ENCODE measurements around the gene SERF1B. TPM values are rescaled to one million over a fixed set of nuclear protein-coding genes. Genes with fewer than 3 reads are reported as not detected.
"Not testable (repeated sequence)": the region's sequence is repeated elsewhere in the genome, so short reads cannot be mapped to it uniquely, and the experiment has no call there.

Gene SERF1B
- 10 to 100 TPM; 13.2 to 13.7 TPM for total RNA-seq

GRCh38 chr5:70025106-70025844 is at the start of gene SERF1B:
TSS of gene SERF1B (plus strand) at chr5:70025251. CDS start at chr5:70025452, 201 bp downstream.
- H3K4me1 Mint-ChIP-seq; POLR2A ChIA-PET; H3K27me3 Mint-ChIP-seq; H3K9me3 Mint-ChIP-seq; H3K4me3 Mint-ChIP-seq; CTCF ChIA-PET; H3K36me3 Mint-ChIP-seq (ENCODE audit: low read depth); H3K27ac Mint-ChIP-seq; DNase-seq: not testable (repeated sequence)

GRCh38 chr5:69991713-69992112 is 33.3 kb upstream of the SERF1B start:
- POLR2A ChIA-PET; H3K4me1 Mint-ChIP-seq; H3K27ac Mint-ChIP-seq; CTCF ChIA-PET; H3K36me3 Mint-ChIP-seq (ENCODE audit: low read depth); DNase-seq; H3K9me3 Mint-ChIP-seq; H3K27me3 Mint-ChIP-seq; H3K4me3 Mint-ChIP-seq: not testable (repeated sequence)

GRCh38 chr5:69995535-69995934 is 29.5 kb upstream of the SERF1B start:
- H3K9me3 Mint-ChIP-seq; DNase-seq; H3K27me3 Mint-ChIP-seq; H3K4me3 Mint-ChIP-seq; CTCF ChIA-PET; H3K4me1 Mint-ChIP-seq; H3K27ac Mint-ChIP-seq; POLR2A ChIA-PET; H3K36me3 Mint-ChIP-seq (ENCODE audit: low read depth): not testable (repeated sequence)

- DNase-seq; POLR2A ChIA-PET; H3K4me1 Mint-ChIP-seq; H3K27ac Mint-ChIP-seq; H3K9me3 Mint-ChIP-seq; CTCF ChIA-PET; H3K36me3 Mint-ChIP-seq (ENCODE audit: low read depth); H3K27me3 Mint-ChIP-seq; H3K4me3 Mint-ChIP-seq: not testable (repeated sequence)
Observed at GRCh38 chr5:70020660-70021059, 4.4 kb upstream of the SERF1B start.

GRCh38 chr5:70025845-70026145 is 744 bp downstream of the SERF1B start:
- DNase-seq; POLR2A ChIA-PET; H3K27me3 Mint-ChIP-seq; H3K4me3 Mint-ChIP-seq; H3K36me3 Mint-ChIP-seq (ENCODE audit: low read depth); H3K4me1 Mint-ChIP-seq; H3K9me3 Mint-ChIP-seq; H3K27ac Mint-ChIP-seq; CTCF ChIA-PET: not testable (repeated sequence)

- H3K4me1 Mint-ChIP-seq; H3K36me3 Mint-ChIP-seq (ENCODE audit: low read depth); H3K27me3 Mint-ChIP-seq; H3K9me3 Mint-ChIP-seq; H3K27ac Mint-ChIP-seq; H3K4me3 Mint-ChIP-seq; DNase-seq; POLR2A ChIA-PET; CTCF ChIA-PET: not testable (repeated sequence)
Observed at GRCh38 chr5:70031204-70031603, 6.2 kb downstream of the SERF1B start.

GRCh38 chr5:70041411-70041810 is 16.4 kb downstream of the SERF1B start:
- H3K4me1 Mint-ChIP-seq; H3K27me3 Mint-ChIP-seq; H3K36me3 Mint-ChIP-seq (ENCODE audit: low read depth); DNase-seq; H3K27ac Mint-ChIP-seq; H3K4me3 Mint-ChIP-seq; POLR2A ChIA-PET; H3K9me3 Mint-ChIP-seq; CTCF ChIA-PET: not testable (repeated sequence)

- H3K36me3 Mint-ChIP-seq (ENCODE audit: low read depth); CTCF ChIA-PET; H3K27me3 Mint-ChIP-seq; H3K4me3 Mint-ChIP-seq; POLR2A ChIA-PET; H3K9me3 Mint-ChIP-seq; H3K27ac Mint-ChIP-seq; DNase-seq; H3K4me1 Mint-ChIP-seq: not testable (repeated sequence)
Observed at GRCh38 chr5:70049790-70050142, 24.7 kb downstream of the SERF1B start.

GRCh38 chr5:70056289-70056942 is 31.4 kb downstream of the SERF1B start:
- H3K9me3 Mint-ChIP-seq; H3K4me1 Mint-ChIP-seq; CTCF ChIA-PET; H3K4me3 Mint-ChIP-seq; POLR2A ChIA-PET; H3K36me3 Mint-ChIP-seq (ENCODE audit: low read depth); H3K27ac Mint-ChIP-seq; DNase-seq; H3K27me3 Mint-ChIP-seq: not testable (repeated sequence)

- CTCF ChIA-PET; H3K9me3 Mint-ChIP-seq; DNase-seq; H3K4me1 Mint-ChIP-seq; H3K4me3 Mint-ChIP-seq; H3K27me3 Mint-ChIP-seq; H3K27ac Mint-ChIP-seq; POLR2A ChIA-PET; H3K36me3 Mint-ChIP-seq (ENCODE audit: low read depth): not testable (repeated sequence)
Observed at GRCh38 chr5:70057140-70057539, 32.1 kb downstream of the SERF1B start.

- H3K36me3 Mint-ChIP-seq (ENCODE audit: low read depth); POLR2A ChIA-PET; H3K27me3 Mint-ChIP-seq; H3K4me1 Mint-ChIP-seq; H3K9me3 Mint-ChIP-seq; DNase-seq; H3K27ac Mint-ChIP-seq; H3K4me3 Mint-ChIP-seq; CTCF ChIA-PET: not testable (repeated sequence)
Observed at GRCh38 chr5:70077632-70078031, 52.6 kb downstream of the SERF1B start.

GRCh38 chr5:70088907-70089464 is 63.9 kb downstream of the SERF1B start:
- H3K27me3 Mint-ChIP-seq; POLR2A ChIA-PET; H3K4me1 Mint-ChIP-seq; H3K36me3 Mint-ChIP-seq (ENCODE audit: low read depth); CTCF ChIA-PET; H3K4me3 Mint-ChIP-seq; H3K27ac Mint-ChIP-seq; DNase-seq; H3K9me3 Mint-ChIP-seq: not testable (repeated sequence)

GRCh38 chr5:70091776-70092175 is 66.7 kb downstream of the SERF1B start:
- H3K9me3 Mint-ChIP-seq; H3K27ac Mint-ChIP-seq; POLR2A ChIA-PET; H3K4me3 Mint-ChIP-seq; H3K4me1 Mint-ChIP-seq; CTCF ChIA-PET; DNase-seq; H3K36me3 Mint-ChIP-seq (ENCODE audit: low read depth); H3K27me3 Mint-ChIP-seq: not testable (repeated sequence)
